ENCODE data around the gene ANP32A.

DNA sequence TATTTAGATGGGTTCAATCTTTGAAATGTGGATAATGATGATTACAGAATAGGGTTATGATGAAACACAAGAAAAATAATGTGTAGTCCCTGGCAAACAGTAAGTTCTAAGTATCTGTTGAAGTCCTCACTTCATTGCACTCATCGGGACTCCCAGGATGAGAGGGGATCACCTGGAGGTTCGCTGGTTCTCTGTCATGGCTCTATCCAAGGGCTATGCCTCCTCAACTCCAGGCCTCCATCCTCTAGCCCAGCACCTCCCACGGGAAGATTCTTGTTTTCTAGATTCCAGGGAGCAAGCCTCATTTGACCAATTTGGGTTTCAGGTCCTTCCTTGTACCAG is 45.5 kb downstream of the ANP32A start:
- TF ChIP-seq, protein P1, sequence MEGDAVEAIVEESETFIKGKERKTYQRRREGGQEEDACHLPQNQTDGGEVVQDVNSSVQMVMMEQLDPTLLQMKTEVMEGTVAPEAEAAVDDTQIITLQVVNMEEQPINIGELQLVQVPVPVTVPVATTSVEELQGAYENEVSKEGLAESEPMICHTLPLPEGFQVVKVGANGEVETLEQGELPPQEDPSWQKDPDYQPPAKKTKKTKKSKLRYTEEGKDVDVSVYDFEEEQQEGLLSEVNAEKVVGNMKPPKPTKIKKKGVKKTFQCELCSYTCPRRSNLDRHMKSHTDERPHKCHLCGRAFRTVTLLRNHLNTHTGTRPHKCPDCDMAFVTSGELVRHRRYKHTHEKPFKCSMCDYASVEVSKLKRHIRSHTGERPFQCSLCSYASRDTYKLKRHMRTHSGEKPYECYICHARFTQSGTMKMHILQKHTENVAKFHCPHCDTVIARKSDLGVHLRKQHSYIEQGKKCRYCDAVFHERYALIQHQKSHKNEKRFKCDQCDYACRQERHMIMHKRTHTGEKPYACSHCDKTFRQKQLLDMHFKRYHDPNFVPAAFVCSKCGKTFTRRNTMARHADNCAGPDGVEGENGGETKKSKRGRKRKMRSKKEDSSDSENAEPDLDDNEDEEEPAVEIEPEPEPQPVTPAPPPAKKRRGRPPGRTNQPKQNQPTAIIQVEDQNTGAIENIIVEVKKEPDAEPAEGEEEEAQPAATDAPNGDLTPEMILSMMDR (IDR thresholded peaks at IDR 0.05; ENCODE audit: borderline replicate concordance, extremely low read depth, low read length, poor library complexity, severe bottlenecking): no peak
- TF ChIP-seq EZH2 (IDR thresholded peaks at IDR 0.05; ENCODE audit: borderline replicate concordance, low read depth, low read length, severe bottlenecking): no peak

Measured in DND-41 (cell line).